ENCODE results near the gene CIZ1.

Gene CIZ1

GRCh38 chr9:128190516-128191405 lies 611 bp downstream of the CIZ1 start:
- TF ChIP-seq CTCF (conservative IDR thresholded peaks at IDR 0.05) (no peak), ZFX (IDR thresholded peaks at IDR 0.05) (no peak)
- H3K27ac ChIP-seq: peak overlapping the region; percentile 90

- no peak for TF ChIP-seq CTCF (conservative IDR thresholded peaks at IDR 0.05)
- TF ChIP-seq ZFX (IDR thresholded peaks at IDR 0.05): no peak
- H3K27ac ChIP-seq: no peak overlapping the region
Measured at GRCh38 chr9:128190013-128190412, 1.4 kb downstream of the CIZ1 start.

DNA sequence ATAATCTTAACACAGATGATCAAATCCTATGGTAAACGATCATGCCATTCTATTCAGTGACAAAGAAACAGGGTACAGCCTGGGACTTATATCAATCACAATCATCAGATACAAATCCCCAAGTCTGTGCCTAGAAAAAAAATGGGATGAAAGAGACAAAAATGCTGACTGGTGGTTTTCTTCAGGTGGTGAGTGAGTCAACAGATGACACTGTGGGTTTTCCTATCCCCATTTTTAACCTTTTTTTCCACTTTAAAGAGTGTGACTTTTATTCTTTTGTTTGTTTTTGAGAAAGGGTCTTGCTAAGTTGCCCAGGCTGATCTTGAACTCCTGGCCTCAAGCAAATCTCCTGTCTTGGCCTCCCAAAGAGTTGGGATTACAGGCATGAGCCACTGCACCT lies 3.2 kb downstream of the CIZ1 start:
- TF ChIP-seq CTCF (conservative IDR thresholded peaks at IDR 0.05) (no peak), ZFX (IDR thresholded peaks at IDR 0.05) (no peak)

DNA sequence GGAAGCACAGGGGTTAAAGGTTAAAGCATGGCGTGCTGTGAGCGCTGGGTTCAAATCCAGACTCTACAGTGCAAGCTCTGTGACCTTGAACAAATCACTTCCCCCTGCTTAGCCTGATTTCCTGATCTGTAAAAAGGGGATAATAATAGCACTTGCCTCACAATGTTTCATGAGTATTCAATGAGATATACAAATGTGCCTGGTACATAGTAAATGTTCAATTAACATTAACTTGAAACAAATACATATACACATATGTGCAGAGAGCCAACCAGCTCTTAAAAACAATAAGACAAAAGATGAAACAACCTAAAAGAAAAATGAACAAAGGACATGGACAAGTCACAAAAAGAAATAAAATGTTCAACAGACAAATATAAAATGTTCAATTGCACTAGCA lies 4.0 kb downstream of the CIZ1 start:
- no peak overlapping the region for H3K27ac ChIP-seq
- no peak for TF ChIP-seq ZFX (IDR thresholded peaks at IDR 0.05)
- no peak for TF ChIP-seq CTCF (conservative IDR thresholded peaks at IDR 0.05)

More for the DNA sequence above, 3.2 kb downstream of the CIZ1 start:
- H3K27ac ChIP-seq: no peak overlapping the region

- H3K27ac ChIP-seq: no peak overlapping the region
- TF ChIP-seq ZFX (IDR thresholded peaks at IDR 0.05) (no peak), CTCF (conservative IDR thresholded peaks at IDR 0.05) (no peak)
Measured at GRCh38 chr9:128185979-128186965, 5.1 kb downstream of the CIZ1 start.

- no peak overlapping the region for H3K27ac ChIP-seq
- no peak for TF ChIP-seq CTCF (conservative IDR thresholded peaks at IDR 0.05)
- TF ChIP-seq ZFX (IDR thresholded peaks at IDR 0.05): no peak
Measured at GRCh38 chr9:128182893-128183588, 8.3 kb downstream of the CIZ1 start.

Data from C4-2B (cell line).